ENCODE measurements around the gene GRK5.

Gene GRK5

DNA sequence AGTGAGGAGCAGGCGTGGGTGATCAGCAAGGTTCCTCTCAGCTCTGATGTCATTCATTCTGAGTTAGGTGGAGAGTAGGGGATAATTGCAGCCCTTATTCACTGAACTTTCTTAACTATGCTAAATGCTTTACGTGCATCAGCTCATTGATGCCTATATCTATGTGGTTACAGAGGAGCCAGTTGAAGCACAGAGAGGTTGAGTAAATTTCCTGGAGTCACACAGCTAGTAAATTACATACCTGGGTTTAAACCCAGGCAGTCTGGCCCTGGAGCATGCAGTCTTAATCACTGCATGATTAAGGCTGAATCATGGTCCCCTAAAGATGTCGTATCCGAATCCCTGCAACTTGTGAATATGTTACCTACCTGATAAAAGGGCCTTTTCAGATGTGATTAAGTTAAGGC is 99.6 kb downstream of the GRK5 start:
- no peak overlapping the region for H3K4me3 ChIP-seq (ENCODE audit: low read depth, low read length)
- DNase-seq (ENCODE audit: low read depth) = no peak
- TF ChIP-seq, protein P1, sequence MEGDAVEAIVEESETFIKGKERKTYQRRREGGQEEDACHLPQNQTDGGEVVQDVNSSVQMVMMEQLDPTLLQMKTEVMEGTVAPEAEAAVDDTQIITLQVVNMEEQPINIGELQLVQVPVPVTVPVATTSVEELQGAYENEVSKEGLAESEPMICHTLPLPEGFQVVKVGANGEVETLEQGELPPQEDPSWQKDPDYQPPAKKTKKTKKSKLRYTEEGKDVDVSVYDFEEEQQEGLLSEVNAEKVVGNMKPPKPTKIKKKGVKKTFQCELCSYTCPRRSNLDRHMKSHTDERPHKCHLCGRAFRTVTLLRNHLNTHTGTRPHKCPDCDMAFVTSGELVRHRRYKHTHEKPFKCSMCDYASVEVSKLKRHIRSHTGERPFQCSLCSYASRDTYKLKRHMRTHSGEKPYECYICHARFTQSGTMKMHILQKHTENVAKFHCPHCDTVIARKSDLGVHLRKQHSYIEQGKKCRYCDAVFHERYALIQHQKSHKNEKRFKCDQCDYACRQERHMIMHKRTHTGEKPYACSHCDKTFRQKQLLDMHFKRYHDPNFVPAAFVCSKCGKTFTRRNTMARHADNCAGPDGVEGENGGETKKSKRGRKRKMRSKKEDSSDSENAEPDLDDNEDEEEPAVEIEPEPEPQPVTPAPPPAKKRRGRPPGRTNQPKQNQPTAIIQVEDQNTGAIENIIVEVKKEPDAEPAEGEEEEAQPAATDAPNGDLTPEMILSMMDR (IDR thresholded peaks at IDR 0.05; ENCODE audit: control insufficient read depth, extremely low read depth, insufficient read depth) = no peak

DNA sequence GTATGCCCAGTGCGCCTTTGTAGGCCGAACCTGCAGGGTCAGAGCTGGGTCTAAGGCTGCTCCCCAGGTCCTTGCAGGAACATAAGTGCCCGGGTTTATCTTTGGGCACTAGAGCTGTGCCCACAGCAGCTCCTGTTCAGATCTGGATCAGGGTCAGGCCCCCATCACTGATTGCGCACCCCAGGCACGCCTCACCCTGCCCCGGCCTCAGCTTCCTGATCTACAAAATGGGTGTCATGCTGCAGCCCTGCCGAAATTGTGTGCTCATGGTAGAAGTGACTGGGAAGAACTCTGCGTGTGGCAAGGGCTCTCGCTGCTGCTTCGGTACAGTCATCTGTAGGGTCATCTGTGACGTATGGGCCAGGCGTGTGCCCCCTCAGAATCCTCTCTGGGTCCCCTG is 100.7 kb downstream of the GRK5 start:
- TF ChIP-seq, protein P1 (IDR thresholded peaks at IDR 0.05; ENCODE audit: control insufficient read depth, extremely low read depth, insufficient read depth) = no peak
- H3K4me3 ChIP-seq (ENCODE audit: low read depth, low read length) = no peak overlapping the region
- no peak for DNase-seq (ENCODE audit: low read depth)

DNA sequence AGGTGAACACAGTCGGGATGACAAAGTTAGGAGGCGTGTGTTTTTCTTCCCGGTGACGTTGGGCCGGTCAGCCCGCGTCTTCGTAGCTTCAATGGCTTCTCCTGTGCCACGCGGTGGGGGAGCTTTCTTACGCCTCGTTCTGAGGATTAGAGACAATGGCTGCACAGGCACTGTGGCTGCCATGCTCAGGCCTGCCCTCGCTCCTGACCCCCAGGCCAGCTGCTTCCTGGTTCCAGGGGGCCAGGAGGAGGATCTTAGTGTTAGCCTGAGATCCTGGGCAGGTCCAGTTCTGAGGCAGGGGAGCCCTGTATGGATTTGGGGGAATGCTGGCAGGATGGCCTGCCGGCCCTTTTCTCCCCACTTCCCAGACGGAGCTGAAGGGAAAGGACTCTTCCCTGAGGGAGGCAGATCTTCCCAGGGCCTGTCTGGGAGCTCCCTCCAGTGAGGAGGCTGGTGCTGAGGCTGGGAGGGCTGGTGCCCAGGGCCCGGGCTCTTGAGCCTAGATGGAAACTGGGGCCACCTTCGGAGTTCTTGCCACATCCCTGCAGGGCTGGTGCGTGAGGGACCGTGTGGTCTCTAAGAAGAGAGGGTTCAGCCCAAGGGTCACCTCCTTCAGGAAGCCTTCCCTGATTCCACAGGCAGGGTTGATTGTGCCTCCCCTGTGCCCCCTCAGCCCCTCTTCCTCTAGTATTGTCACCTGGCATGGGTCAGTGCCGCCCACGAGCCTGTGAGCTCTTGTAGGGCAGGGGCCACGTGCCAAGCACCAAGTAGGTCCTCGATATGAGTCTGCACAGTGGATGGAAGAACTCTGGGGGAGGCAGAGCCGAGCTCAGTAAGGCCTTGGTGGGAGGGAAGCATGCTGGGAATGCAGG is 101.4 kb downstream of the GRK5 start:
- no peak overlapping the region for H3K4me3 ChIP-seq (ENCODE audit: low read depth, low read length)
- TF ChIP-seq, protein P1 (IDR thresholded peaks at IDR 0.05; ENCODE audit: control insufficient read depth, extremely low read depth, insufficient read depth) = no peak
- DNase-seq (ENCODE audit: low read depth) = no peak

- TF ChIP-seq, protein P1 (IDR thresholded peaks at IDR 0.05; ENCODE audit: control insufficient read depth, extremely low read depth, insufficient read depth) = no peak
- DNase-seq (ENCODE audit: low read depth) = no peak
- H3K4me3 ChIP-seq (ENCODE audit: low read depth, low read length) = no peak overlapping the region
Observed at GRCh38 chr10:119309423-119309770, 102.0 kb downstream of the GRK5 start.

DNA sequence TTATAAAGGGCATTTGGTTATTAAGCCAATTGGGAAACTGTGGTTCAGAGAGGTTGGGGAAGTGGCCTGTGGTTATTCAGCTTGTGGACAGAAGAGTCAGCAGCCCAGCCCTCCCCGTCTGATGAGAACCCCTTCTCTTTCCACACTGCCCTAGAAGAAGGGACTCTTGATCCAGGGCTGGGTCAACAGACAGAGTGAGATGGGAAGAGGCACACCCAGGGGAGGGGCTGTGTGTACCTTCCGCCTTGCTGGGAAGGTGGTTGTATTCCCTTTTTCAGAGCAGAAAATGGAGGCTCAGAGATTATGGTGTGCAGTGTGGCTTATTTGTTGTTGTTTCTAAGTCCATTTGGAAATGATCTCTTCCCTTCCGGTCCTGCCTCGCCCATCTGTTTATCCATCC is 103.4 kb downstream of the GRK5 start:
- DNase-seq (ENCODE audit: low read depth) = no peak
- TF ChIP-seq, protein P1 (IDR thresholded peaks at IDR 0.05; ENCODE audit: control insufficient read depth, extremely low read depth, insufficient read depth) = no peak

GRCh38 chr10:119312241-119312640 is 104.9 kb downstream of the GRK5 start:
- DNase-seq (ENCODE audit: low read depth) = no peak
- H3K4me3 ChIP-seq (ENCODE audit: low read depth, low read length) = no peak overlapping the region
- TF ChIP-seq, protein P1 (IDR thresholded peaks at IDR 0.05; ENCODE audit: control insufficient read depth, extremely low read depth, insufficient read depth) = no peak

More for the DNA sequence above, 103.4 kb downstream of the GRK5 start:
- no peak overlapping the region for H3K4me3 ChIP-seq (ENCODE audit: low read depth, low read length)

GRCh38 chr10:119313024-119313423 is 105.7 kb downstream of the GRK5 start:
- DNase-seq (ENCODE audit: low read depth) = no peak
- TF ChIP-seq, protein P1 (IDR thresholded peaks at IDR 0.05; ENCODE audit: control insufficient read depth, extremely low read depth, insufficient read depth) = no peak
- no peak overlapping the region for H3K4me3 ChIP-seq (ENCODE audit: low read depth, low read length)
